K562 (cell line): ENCODE measurements around the gene IRAK2. TPM values are rescaled to one million over a fixed set of nuclear protein-coding genes. Genes with fewer than 3 reads are reported as not detected.
A peak's percentile ranks its signal among the peaks of the same experiment; 100 is the strongest.

ENCODE experiments used
- ATF7 ChIP-seq: fragments of 450-650 bp; IDR thresholded peaks from 2 replicates; pipeline ENCODE4 v1.7.1; 2014; ENCODE audit warnings: mild to moderate bottlenecking, moderate library complexity
- CHCHD3 ChIP-seq: fragments of 250-450 bp; sonication (Bioruptor Pico); IDR thresholded peaks from 2 replicates; pipeline ENCODE4 v2.1.2; 2022; ENCODE audit warnings: mild to moderate bottlenecking
- CSDE1 ChIP-seq, 2 experiments: fragments of 450-650 bp; IDR thresholded peaks; 2 replicates each; pipeline ENCODE4 v1.6.1; 2016; ENCODE audit warnings: mild to moderate bottlenecking in 1 of 2
- DIDO1 ChIP-seq: fragments of 450-650 bp; IDR thresholded peaks from 2 replicates; pipeline ENCODE4 v1.6.1; 2016; ENCODE audit warnings: low read depth, missing biosample characterization, missing genetic modification characterization
- E2F4 ChIP-seq: sonication (generic); formaldehyde crosslinking; IDR thresholded peaks from 2 replicates; pipeline ENCODE4 v1.8.0; 2022; ENCODE audit warnings: mild to moderate bottlenecking, low read depth, missing genetic modification reagents
- EHMT2 ChIP-seq: fragments of 450-650 bp; IDR thresholded peaks from 2 replicates; pipeline ENCODE4 v1.6.1; 2018; ENCODE audit warnings: antibody characterized with exemption
- FUS ChIP-seq: fragments of 200-400 bp; formaldehyde crosslinking; optimal IDR thresholded peaks from 2 replicates; pipeline ENCODE3; 2017; ENCODE audit warnings: low read depth, low read length
- HNRNPH1 ChIP-seq: fragments of 200-400 bp; formaldehyde crosslinking; optimal IDR thresholded peaks from 2 replicates; pipeline ENCODE3; 2017; ENCODE audit warnings: low read depth, mild to moderate bottlenecking, low read length, moderate library complexity
- ILK ChIP-seq: fragments of 450-650 bp; IDR thresholded peaks from 2 replicates; pipeline ENCODE4 v1.6.1; 2016; ENCODE audit warnings: missing genetic modification characterization, low read depth, mild to moderate bottlenecking, missing compliant biosample characterization, moderate library complexity, borderline replicate concordance
- MAFG ChIP-seq: fragments of 450-650 bp; conservative IDR thresholded peaks from 2 replicates; pipeline ENCODE4 v1.6.1; 2016; ENCODE audit warnings: missing genetic modification characterization, missing compliant biosample characterization
- NR2C1 ChIP-seq, 2 experiments: fragments of 450-650 bp; IDR thresholded peaks; 2 replicates each; pipeline ENCODE4 v1.6.1; 2017; ENCODE audit warnings: mild to moderate bottlenecking in 2 of 2, antibody characterized with exemption in 1 of 2, inconsistent platforms in 1 of 2, missing compliant biosample characterization in 1 of 2, missing genetic modification characterization in 1 of 2
- SREBF1 ChIP-seq: fragments of 150-350 bp; IDR thresholded peaks from 2 replicates; pipeline ENCODE4 v1.6.1; 2014; ENCODE audit warnings: antibody characterized with exemption, low read depth, low read length, borderline replicate concordance
- SRSF1 ChIP-seq: fragments of 200-400 bp; formaldehyde crosslinking; IDR thresholded peaks from 2 replicates; pipeline ENCODE4 v1.6.1; 2017; ENCODE audit warnings: mild to moderate bottlenecking, low read depth, low read length, moderate library complexity
- polyA plus RNA-seq, 8 experiments: library from polyadenylated mRNA; depleted of rRNA in 4 of 8; stranded (reverse) in 5 of 8; unstranded in 3 of 8; fragments of >200 nt; fragmentation: Nextera tagmentation in 2 of 8; fragmentation: Illumina TruSeq in 1 of 8; extraction: Ambion mirVana in 2 of 8; extraction: Trizol in 1 of 8; gene quantifications; 2 replicates each; pipeline versions ENCODE4 v1.2.1 to v1.2.3, GENCODE V29; 2011 to 2014; ENCODE audit warnings: inconsistent platforms in 1 of 8, missing spikeins in 1 of 8
- total RNA-seq, 7 experiments: library from RNA; depleted of rRNA in 6 of 7; stranded (reverse); fragments of >200 nt in 6 of 7; fragmentation: Illumina TruSeq in 2 of 7; extraction: Trizol in 2 of 7; gene quantifications; 2 replicates each; pipeline versions ENCODE4 v1.2.1 to v1.2.3, GENCODE V29; 2011 to 2021; ENCODE audit warnings: low replicate concordance in 1 of 7
- TF ChIP-seq, protein P1 (sequence below), 2 experiments: fragments of 450-650 bp in 1 of 2; sonication (generic) in 1 of 2; formaldehyde crosslinking in 1 of 2; IDR thresholded peaks; 2 replicates each; pipeline versions ENCODE4 v1.7.1 to v1.9.0; 2016 to 2022; ENCODE audit warnings: inconsistent platforms in 1 of 2, mild to moderate bottlenecking in 1 of 2, missing genetic modification reagents in 1 of 2
- TF ChIP-seq, protein P2 (sequence below): fragments of 250-450 bp; sonication (Bioruptor Pico); IDR thresholded peaks from 2 replicates; pipeline ENCODE4 v1.8.0; 2022; ENCODE audit warnings: inconsistent platforms, mild to moderate bottlenecking, moderate library complexity, borderline replicate concordance

The IRAK2 gene
- total and polyA plus RNA-seq, 9 of the 15 experiments (the other 6 are each of a cell fraction or from before 2014, with no cell fraction given) = 0.42 to 4.4 (median 2.7) TPM

DNA sequence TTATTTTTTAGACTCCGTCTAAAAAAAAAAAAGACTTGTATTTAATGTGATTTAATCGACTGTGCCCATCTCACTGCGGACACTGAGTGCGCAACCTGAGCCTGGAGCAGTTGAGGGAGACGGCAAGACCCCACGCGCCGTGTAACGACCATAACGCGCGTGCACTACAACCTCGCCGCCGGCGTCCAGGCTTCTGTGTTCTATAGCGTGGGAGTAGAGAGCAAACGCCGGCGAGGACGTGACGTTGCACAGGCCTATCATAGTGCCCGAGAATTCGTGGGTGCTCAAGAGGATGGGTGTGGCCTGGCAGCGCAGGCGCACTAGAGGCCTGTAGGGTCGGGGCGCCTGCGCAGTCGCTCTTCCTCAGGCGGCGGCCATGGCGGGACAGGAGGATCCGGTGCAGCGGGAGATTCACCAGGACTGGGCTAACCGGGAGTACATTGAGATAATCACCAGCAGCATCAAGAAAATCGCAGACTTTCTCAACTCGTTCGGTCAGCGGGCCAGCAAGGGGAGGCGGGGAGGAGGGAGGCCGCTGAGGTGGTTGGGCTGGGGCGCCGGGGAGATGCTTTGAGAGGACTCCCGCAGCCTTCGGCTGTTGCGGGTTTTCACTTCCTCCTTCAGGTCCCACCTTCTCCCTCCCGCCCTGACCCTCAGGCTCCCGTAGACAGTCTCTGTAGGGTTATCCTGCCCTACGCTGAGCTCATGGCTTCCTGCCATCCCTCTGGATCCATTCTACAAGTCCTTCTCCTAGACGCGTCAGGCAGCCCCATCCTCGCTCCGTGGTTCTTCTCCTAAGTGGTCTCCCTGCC lies 49.2 kb upstream of the IRAK2 start, which contains the start of gene BRK1 (continued):
- TF ChIP-seq, protein P1, sequence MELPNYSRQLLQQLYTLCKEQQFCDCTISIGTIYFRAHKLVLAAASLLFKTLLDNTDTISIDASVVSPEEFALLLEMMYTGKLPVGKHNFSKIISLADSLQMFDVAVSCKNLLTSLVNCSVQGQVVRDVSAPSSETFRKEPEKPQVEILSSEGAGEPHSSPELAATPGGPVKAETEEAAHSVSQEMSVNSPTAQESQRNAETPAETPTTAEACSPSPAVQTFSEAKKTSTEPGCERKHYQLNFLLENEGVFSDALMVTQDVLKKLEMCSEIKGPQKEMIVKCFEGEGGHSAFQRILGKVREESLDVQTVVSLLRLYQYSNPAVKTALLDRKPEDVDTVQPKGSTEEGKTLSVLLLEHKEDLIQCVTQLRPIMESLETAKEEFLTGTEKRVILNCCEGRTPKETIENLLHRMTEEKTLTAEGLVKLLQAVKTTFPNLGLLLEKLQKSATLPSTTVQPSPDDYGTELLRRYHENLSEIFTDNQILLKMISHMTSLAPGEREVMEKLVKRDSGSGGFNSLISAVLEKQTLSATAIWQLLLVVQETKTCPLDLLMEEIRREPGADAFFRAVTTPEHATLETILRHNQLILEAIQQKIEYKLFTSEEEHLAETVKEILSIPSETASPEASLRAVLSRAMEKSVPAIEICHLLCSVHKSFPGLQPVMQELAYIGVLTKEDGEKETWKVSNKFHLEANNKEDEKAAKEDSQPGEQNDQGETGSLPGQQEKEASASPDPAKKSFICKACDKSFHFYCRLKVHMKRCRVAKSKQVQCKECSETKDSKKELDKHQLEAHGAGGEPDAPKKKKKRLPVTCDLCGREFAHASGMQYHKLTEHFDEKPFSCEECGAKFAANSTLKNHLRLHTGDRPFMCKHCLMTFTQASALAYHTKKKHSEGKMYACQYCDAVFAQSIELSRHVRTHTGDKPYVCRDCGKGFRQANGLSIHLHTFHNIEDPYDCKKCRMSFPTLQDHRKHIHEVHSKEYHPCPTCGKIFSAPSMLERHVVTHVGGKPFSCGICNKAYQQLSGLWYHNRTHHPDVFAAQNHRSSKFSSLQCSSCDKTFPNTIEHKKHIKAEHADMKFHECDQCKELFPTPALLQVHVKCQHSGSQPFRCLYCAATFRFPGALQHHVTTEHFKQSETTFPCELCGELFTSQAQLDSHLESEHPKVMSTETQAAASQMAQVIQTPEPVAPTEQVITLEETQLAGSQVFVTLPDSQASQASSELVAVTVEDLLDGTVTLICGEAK (IDR thresholded peaks at IDR 0.05) = peak; percentile 57
- TF ChIP-seq, protein P1 (CRISPR knock-in tag; IDR thresholded peaks at IDR 0.05) = no peak
- no peak for TF ChIP-seq HNRNPH1
- TF ChIP-seq FUS = no peak
- TF ChIP-seq, protein P2, sequence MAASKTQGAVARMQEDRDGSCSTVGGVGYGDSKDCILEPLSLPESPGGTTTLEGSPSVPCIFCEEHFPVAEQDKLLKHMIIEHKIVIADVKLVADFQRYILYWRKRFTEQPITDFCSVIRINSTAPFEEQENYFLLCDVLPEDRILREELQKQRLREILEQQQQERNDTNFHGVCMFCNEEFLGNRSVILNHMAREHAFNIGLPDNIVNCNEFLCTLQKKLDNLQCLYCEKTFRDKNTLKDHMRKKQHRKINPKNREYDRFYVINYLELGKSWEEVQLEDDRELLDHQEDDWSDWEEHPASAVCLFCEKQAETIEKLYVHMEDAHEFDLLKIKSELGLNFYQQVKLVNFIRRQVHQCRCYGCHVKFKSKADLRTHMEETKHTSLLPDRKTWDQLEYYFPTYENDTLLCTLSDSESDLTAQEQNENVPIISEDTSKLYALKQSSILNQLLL (CRISPR knock-in tag) = no peak
- TF ChIP-seq MAFG = no peak
- TF ChIP-seq E2F4 (CRISPR knock-in tag) = no peak
- peak; percentile 30; the same call in 1 of the 2 replicates for TF ChIP-seq NR2C1 (IDR thresholded peaks at IDR 0.05)
- TF ChIP-seq NR2C1 (tag; IDR thresholded peaks at IDR 0.05) = peak; percentile 60
- no peak for TF ChIP-seq EHMT2
- TF ChIP-seq CHCHD3 (CRISPR knock-in tag) = peak; percentile 78
- TF ChIP-seq SREBF1 = no peak
- TF ChIP-seq DIDO1 = no peak
- no peak for TF ChIP-seq ILK (tag)
- TF ChIP-seq ATF7 = peak; percentile 85
- no peak for TF ChIP-seq SRSF1
- TF ChIP-seq CSDE1 (IDR thresholded peaks at IDR 0.05) = peak in 1 of 2 experiments; percentile 48; a peak in 1 of 4 replicates
